HG02884 (cell line): Measurements from ENCODE around the gene FOXRED2.
"Not testable (repeated sequence)": the region's sequence is repeated elsewhere in the genome, so short reads cannot be mapped to it uniquely, and the experiment has no call there.

Experiments
- ATAC-seq: cut with Tn5 transposase; IDR thresholded peaks from one replicate; pipeline ENCODE4 v1.9.1; 2021; ENCODE audit warnings: mild to moderate bottlenecking, moderate library complexity; ENCODE audit not compliant: unreplicated experiment

The FOXRED2 gene

GRCh38 chr22:36470162-36470993 lies 36.5 kb downstream of the FOXRED2 start:
- no peak for ATAC-seq

GRCh38 chr22:36469094-36469710 lies 37.6 kb downstream of the FOXRED2 start:
- no peak for ATAC-seq

DNA sequence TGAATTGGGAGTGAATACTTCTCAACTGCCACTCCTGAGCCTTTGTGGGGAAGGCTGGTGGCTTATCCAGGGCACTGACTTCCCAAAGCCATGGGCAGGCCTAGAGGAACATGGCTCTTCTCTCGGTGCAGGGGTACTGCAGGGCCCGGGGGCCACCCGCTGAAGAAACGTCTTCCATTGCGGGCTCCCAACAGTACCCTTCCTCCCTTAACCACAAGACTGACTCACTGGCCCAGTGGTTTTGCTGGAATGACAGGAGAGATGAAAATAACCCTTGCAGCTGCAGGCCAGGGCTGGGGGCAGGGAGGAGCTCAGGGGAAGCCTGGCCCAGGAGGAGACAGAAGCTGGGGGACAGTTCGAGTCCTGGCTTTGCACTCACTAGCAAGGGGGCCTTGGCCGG lies 38.9 kb downstream of the FOXRED2 start:
- no peak for ATAC-seq

- no peak for ATAC-seq
Observed at GRCh38 chr22:36467042-36467810, 39.6 kb downstream of the FOXRED2 start.

DNA sequence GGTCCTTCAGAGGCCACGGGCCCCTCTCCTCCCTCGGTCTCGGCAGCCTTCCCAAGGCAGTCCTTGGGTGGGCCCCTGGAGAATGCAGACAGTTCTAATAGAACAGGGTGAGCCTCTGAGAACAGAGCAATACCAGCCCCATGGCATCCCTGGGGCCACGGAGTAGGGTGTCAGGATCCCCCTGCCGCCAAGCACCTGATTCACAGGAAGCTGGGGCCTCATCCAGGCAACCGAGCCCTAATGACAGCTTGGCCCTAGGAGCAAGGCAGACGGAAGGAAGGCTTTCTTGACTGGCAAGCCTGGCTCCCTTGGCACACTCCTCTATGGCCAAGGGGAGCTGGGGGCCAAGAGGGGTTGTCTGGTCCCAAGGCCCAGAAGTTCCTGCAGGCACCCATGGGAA lies 40.6 kb downstream of the FOXRED2 start:
- ATAC-seq: no peak

GRCh38 chr22:36465232-36466021 lies 41.4 kb downstream of the FOXRED2 start:
- no peak for ATAC-seq

DNA sequence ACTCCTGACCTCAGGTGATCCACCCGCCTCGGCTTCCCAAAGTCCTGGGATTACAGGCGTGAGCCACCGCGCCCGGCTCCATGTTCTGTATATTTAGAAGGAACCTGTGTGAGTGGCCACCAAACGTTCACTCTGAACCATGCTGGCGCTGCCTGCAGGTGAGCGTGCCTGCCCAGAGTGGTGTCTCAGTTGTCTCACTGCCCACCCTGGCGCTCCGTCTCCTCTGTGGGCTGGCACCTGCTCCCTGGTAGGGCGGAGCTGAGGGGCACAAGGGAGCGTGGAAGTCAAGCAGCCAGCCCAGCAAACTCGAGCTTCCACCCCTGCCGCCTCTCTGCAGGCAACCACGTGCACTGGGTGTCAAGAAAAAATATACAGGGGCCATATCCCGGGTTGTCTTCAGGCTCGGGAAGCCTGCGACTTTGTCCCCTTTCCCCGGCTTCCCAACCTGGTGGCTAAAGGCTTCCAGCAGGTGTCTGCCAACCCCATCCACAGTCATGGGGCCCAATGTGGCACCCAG lies 42.1 kb downstream of the FOXRED2 start:
- ATAC-seq: no peak

- no peak for ATAC-seq
Observed at GRCh38 chr22:36463783-36464184, 43.1 kb downstream of the FOXRED2 start.

- ATAC-seq: no peak
Observed at GRCh38 chr22:36461665-36462649, 44.9 kb downstream of the FOXRED2 start.

DNA sequence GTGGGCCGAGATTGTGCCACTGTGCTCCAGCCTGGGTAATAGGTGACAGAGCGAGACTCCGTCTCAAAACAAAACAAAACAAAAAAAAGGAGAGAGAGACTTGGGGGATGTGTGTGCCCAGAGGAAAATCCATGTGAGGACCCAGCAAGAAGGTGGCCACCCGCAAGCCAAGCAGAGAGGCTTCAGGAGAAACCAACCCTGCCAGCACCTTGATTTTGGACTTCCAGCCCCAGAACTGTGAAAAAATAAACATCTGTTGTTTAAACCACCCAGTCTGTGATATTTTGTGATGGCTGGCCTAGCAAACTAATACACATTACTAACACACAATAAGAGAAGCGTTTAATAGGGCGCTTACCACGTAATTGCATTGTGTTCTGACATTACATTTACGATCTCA lies 46.6 kb downstream of the FOXRED2 start:
- ATAC-seq: no peak

- ATAC-seq: no peak
Observed at GRCh38 chr22:36457688-36458450, 49.0 kb downstream of the FOXRED2 start.

GRCh38 chr22:36456464-36456845 lies 50.4 kb downstream of the FOXRED2 start:
- no peak for ATAC-seq

GRCh38 chr22:36455571-36456463 lies 51.0 kb downstream of the FOXRED2 start:
- ATAC-seq: no peak

DNA sequence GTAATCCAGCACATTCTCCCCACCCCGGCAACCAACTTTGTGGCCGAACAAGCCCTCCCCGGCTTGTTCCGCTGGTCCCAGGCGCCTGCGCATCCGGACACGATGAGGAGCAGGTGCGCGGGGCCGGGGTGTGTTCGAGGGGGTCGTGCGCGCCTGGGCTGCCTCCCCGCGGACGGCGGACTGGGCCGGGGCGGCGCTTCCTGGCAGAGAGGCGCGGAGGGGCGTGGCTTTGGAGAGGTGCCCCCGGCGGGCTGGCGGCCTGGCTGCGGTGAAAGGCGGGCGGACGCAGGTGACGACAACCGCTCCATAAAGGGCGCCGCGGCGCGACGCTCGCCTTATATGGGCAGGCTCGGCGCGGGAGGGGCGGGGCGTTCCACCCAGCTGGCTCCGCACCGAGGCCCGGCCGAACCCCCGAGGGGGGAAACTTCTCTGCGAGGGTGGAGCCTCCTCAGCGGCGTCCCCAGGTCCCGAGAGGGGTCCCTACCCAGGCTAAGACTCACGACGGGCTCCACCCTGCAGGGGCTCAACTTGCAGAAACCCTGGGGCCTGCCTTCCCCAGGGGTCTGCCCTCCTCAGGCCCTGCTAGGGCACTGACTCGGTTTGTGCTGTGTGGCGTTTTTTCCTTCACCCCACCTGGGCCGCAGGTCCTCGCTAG lies 51.8 kb downstream of the FOXRED2 start:
- no peak for ATAC-seq

GRCh38 chr22:36453855-36454378 lies 52.9 kb downstream of the FOXRED2 start:
- ATAC-seq: no peak

DNA sequence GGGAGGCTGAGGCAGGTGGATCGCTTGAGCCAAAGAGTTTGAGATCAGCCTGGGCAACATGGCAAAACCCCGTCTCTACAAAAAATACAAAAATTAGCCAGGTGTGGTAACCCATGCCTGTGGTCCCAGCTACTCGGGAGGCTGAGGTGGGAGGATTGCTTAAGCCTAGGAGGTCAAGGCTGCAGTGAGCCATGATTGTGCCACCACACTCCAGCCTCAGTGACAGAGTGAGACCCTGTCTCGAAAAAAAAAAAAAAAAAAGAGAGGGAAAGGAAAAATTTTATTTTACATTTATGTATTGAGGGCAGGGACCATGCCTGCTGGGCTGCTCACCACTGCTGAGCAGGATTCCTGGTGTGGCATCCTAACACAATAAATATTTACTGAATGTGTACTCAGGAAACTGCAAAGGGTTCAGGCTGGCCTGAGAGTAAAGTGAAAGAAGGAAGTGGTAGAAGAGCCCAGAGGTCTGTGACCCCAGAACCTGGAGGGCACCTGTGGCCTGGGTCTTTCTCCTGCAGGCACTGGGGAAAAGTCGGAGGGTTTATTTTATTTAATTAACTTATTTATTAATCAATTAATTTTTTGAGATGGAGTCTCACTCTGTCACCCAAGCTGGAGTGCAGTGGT lies 53.7 kb downstream of the FOXRED2 start:
- not testable (repeated sequence) for ATAC-seq
